HG02623 (cell line): ENCODE measurements around the gene DESI2.
"Not testable (repeated sequence)": the region's sequence is repeated elsewhere in the genome, so short reads cannot be mapped to it uniquely, and the experiment has no call there.

Source experiments
- ATAC-seq: cut with Tn5 transposase; IDR thresholded peaks from one replicate; pipeline ENCODE4 v1.9.1; 2021; ENCODE audit warnings: moderate library complexity; ENCODE audit not compliant: unreplicated experiment

DESI2 gene

DNA sequence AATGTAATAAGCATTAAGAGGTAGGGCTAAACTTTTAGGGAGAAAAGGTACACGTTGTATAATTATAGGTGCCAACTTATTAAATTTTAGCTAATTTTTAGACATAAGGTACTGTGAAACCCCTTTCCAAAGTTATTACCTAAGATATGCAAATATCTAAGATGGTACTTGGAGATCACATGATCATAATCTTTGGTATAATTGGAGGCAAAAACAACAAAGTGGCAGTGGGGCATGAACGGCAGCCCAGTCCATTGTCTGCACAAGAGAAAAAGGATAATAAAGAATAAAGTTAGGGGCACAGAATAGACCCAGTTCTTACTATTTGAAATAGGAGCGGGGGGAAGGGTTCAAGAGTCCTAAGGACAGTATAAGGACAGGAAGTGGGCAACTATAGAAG is 51.2 kb downstream of the DESI2 start:
- ATAC-seq = no peak

DNA sequence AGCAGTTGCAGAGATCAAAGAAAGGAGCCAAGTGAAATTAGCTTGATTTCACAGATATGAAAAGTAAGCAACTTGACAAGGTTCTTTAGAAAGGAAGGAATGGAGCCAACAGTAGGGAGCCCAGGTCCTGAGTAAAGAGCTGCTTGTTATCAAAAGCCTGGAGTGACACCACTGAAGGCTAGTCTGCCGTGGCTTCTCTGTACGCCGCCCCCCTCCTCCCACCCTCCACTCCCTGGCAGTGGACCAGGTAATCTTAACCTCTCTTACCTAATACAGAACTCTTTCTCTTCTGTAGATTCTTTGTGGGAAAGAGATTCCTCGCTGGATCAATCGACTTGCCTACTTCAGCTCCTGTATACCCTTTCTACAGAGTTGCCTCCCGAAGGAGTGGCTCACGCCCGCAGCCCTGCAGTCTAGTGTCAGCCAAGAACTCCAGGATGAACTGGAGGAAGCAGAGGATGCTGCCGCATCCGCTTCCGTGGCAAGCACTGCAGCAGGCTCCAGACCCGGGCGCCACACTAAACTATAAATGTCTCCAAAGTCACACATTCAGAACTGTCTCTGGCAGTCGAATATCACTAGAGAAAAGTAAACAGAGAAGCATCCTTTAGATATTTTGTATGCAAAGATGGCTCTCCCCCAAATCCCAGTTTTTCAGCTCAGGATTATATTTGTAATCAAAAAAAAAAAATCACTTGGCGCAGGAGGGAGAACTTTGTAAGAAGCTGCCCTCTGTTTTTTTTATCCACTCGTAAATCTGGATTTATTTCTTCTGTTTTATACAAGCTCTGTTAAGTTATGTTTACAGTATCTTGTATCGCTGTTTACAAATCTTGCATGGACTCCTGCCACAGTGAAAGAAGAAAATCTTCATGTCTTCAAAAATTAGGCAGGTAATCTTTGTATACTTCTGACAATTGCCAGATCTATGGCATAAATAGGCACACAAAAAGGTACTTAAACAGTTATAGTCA is 52.6 kb downstream of the DESI2 start:
- no peak for ATAC-seq

DNA sequence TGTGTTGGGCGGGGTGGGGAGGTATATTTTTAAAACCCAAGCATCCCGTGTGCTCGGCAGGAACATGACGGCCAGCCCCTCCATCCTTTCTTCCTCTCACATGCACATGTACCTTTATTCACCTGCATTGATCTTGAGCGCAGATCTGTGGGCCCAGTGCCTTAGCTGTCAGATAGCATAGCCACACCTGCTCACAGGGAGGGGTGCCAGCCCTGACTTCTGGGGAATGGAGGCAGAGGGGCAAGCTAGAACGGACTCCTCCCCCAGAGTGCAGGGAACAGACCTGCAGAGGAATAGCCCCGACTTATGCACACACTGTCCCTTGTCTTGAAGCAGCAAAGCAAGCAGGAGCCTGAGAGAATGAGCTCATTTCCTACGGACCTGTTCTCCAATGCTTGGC is 56.1 kb downstream of the DESI2 start:
- ATAC-seq = no peak

DNA sequence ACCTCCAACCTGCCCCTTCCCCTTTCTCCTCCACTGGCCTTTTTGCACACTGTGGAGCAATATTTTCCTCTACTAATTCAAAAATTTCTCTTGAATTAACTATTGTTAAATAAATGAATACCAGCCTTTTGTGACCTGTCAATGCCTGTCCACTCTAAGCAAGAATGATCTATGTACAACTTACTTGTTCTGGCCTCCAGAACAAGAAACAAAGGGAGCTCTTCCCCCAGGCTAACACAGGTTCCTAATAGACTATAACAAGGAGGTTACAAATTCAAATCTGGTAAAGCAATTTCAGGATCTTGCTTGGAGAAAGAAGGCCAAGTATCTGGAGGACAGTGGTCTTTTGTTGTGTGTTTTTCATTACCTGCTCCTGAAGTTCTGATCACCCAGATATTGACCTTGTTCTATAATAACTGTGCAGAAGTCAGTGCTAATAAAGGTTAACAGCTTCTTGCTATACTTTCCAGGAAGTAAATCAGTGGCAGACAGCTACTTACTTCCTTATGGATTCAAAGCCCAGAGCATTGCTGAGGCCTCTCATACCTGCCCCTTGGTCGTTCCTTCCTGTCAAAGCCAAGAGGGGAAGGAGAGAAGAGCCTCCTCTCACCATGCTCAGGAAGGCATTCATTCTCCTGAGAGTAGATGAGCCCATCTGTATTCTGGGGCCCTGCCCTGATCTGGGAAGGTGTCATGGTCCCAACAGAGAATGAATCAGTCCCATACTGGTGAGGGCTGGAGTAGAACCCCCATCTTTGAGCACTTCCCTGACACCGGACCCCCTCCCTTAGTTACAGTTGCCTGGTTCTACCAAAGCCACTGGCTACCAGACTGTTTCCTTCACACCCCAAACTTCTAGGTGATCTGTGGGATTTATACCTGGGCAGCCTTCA is 56.8 kb downstream of the DESI2 start:
- ATAC-seq = no peak

DNA sequence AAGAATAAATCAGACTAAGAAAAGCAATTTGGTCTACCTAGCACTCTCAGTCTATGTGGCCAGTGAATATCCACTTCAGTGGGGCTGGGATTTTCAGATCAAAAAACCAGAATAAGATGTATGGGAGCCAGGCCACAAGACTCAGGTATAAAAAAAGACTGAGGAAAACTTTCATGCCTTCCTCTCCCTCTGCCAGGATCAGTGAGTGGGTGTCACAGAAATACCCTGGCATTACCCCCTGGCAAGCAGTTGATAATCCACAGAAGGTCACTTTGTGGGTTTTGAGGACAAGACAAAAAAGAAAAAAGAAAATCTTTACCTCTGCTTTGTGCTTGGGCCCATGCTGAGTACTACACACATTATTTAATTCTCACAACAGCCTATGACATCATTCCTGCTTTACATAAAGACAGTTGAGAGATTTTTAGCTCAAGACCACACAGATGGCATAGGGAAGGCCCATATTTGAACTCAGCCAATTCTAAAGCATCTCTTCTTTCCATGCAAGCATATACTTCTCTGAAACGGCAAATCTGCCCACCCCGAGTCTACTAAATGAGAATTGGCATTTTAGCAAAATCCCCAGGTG is 57.6 kb downstream of the DESI2 start:
- ATAC-seq = no peak

DNA sequence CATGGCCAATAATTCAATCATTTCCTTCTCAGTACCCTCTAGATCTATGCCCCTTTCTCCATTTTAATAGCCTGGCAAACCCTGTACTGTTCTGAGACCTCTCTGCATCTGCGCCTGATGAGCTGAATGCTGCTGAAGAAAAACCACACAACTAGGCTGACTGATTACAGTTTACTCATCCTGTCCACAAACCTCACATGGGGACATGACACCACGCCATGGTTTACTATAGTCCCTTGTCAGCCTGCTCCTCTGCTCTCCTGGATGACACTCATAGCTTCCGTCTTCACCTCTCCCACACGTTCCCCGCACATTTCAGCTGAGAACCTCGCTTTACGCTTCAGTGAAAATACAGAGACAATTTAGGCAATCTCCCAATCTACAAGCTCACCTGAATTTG is 59.7 kb downstream of the DESI2 start:
- no peak for ATAC-seq

DNA sequence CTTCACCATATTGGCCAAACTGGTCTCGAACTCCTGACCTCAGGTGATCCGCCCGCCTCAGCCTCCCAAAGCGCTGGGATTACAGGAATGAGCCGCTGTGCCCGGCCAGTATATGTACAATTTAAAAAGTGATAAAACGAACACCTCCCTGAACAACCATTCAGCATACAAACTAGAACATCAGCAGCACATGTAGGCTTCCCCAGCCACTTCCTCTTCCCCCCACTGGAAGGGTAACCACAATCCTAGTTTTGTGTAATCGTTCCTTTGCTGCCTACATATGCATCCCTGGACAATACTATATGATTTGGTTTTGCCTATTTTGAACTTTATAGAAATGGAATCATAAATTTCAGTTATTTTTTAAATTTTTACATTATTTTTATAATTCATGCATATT is 60.4 kb downstream of the DESI2 start:
- ATAC-seq = no peak

DNA sequence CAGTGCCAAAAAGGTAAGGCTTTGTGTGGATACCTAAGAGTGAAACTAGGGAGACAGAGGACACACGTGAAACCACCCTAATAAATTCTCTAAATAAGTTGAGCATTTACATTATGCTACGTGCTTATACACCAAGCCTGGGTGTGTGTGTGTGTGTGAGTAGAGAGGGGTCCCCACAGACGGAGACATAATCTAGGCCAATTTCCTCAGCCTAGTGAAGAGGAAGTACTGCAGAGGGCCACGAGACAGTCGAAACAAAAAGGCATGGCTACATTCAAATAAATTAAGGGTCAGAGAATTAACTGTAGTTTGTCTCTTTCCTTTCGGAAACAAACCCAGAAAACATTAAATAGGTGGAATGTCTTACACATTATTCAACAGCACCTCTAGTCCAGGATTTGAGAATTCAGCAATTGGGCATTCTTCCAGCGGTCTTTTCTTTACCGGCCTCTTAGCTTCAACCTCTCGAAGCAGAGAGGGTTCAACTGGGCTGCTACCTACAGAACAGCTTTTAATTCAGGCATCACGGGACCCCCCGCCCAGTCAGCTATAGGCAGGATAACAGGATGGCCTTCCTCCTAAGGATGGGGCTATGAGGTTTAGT is 75.0 kb downstream of the DESI2 start:
- ATAC-seq = no peak

DNA sequence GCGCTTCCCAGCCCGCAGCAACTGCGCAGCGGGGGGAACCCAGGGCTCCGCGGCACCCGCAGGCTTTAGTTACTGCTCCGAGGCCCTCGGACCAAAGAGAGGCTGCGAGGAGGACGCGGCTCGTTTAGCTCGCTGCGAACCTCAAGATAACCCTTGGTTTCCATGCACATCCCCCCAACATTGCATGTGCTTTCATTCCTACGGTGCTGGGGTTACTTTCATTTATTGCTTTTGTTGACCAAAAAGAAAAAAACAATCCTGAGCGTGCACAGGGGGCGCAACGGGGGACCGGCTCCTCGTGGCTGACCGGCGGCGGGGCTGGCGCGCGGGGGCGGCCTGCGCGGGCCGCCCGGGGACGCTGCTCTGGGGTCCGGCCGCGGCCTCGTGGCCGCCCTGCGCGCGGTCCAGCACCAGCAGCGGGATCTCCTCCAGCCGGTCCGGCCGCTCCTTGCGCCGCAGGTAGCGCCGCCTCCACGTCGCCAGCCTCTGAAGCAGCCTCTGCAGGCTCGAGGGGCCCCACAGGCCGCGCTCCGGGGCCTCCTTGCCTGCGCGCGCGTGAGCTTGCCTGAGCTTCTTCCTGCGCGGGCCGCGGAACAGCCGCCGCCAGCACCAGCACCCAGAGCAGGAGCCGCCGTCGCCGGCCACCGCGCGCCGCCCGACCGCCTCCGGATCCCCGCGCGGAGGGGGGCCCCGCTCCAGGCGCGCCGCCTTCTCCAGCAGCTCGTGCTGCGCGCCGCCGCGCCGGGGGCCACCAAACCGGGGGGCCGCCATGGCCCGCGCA is 77.4 kb downstream of the DESI2 start:
- no peak for ATAC-seq

DNA sequence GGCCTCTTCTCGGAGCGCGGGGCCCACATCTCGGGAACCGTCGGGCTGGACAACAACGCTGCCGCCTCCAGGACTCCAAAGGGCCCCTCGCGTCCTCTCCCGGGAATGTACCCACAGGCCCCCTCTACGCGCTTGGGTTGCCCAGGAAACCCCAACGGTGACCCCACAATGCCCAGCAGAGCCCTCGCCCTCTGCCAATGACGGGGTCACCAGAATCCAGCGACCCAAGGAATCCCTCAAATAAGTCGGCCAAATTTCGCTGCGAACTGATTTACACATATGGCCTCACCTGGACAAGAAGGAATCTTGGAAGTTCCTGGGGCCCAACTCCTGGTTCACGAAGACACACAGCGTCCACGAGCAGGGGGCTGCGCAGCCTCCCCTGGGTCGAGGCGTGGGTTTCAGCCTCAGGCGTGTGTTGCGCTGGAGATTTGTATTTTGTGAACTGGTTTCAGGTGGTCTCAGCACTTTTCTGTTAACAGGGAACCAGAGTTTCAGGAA is 78.1 kb downstream of the DESI2 start:
- no peak for ATAC-seq

DNA sequence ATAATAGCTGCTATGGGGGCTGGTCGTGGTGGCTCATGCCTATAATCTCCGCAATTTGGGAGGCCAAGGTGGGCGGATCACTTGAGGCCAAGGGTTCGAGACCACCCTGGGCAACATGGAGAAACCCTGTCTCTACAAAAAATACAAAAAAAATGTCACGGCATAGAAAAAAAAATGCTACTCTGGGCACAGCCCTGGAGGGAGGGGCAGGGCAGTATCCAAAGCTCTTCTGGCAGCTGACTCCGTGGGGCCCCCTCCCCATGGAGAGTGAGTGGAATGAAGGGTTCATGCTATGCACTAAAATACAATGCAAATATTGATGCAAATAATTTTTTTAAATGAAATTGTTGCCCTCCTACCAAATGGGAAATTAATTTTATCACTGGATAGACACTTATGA is 78.7 kb downstream of the DESI2 start:
- no peak for ATAC-seq

DNA sequence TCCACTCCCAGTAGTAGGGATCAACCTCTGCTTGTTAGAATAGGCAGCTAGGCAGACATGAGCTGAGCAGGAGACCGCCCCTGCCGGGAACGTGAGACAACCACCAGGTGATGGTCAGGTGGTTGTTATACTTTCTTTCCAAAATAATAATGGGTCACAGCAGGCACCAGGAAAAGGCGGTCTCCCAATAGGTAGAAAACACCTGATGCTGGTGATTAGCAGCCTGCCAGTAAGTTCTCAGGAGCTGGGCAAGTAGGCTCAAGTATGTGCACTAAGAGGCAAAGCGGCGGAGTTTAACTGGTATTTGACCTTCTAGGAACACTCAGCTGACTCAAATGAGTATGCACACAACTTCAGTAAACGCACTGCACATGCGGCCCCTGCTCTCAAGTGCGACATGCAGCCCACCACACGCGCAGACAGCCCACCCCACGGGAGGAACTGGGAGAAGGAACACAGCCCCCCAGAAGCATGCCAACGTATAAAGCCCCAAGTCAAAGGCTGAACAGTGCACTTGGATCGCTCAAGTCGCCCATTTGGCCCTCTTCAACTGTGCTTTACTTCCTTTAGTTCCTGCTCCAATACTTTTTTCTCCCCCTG is 80.0 kb downstream of the DESI2 start:
- no peak for ATAC-seq

DNA sequence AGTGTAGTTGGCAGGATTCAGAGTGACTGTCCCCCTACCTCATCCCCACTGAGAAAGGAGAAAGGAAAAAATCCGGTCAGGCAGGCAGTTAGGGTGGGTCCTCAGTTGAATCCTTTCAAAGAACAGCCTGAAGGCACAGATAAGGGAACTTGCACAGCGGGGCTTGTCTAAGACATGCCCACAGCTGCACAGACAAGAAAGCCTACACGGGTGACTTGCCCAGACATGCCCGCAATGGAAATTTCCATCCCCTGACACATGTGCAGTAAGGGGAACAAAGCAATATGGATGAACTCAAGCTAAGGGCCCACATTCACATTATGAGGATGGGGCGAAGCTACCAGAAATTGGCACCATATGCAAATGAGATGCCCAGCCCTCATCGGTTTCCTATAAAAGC is 82.5 kb downstream of the DESI2 start:
- ATAC-seq = no peak

DNA sequence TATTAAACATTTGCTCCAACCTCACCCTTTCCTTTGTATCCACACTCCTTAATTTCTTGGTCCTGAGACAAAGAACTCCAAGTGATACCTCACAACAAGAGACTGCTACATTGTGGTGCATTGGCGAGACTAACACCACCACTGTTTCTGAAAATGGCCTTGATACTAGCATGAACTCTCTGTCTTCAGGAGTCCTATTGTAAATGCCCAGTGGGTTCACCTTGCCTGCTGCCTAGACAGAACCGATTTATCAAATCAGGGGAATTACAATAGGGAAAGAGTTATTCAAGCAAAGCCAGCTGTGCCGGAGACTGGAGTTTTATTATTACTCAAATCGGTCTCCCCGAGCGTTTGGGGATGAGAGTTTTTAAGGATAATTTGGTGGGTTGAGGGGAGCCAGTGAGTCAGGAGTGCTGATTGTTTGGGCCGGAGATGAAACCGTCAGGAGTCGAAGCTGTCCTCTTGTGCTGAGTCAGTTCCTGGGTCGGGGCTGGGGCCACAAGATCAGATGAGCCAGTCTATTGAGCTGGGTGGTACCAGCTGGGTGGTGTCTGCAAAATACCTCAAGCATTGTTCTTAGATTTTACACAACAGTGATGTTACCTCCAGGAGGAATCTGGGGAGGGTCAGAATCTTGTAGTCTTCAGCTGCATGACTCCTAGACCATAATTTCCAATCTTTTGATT is 83.1 kb downstream of the DESI2 start:
- no peak for ATAC-seq

DNA sequence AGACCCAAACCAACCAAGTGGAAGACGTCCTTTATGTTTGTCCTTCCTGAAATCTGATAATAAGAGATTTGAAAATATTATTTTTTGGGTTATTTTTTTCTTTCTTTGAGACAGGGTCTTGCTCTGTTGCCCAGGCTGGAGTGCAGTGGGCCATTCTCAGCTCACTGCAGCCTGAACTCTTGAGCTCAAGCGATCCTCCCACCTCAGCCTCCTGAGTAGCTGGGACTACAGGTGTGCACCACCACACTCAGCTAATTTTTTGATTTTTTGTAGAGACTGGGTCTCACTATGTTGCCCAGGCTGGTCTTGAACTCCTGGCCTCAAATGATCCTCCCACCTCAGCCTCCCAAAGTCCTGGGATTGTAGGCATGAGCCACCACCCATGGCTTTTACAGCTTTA is 86.2 kb downstream of the DESI2 start:
- not testable (repeated sequence) for ATAC-seq

DNA sequence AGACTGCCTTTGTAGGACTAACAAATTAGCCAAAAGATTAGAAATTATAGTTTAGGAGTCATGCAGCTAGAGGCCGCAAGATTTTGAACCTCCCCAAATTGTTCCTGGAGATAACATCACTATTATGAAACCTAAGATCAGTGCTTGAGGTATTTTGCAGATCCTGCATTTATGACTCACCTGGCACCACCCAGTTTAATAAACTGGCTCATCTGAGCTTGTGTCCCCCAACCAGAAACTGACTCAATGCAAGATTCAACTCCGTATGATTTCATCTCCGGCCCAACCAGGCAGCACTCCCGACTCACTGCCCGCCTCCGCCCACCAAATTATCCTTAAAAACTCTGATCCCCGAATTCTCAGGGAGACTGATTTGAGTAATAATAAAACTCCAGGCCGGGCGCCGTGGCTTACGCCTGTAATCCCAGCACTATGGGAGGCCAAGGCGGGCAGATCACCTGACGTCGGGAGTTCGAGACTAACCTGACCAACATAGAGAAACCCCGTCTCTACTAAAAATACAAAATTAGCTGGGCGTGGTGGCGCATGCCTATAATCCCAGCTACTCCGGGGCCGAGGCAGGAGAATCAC is 87.2 kb downstream of the DESI2 start:
- not testable (repeated sequence) for ATAC-seq

DNA sequence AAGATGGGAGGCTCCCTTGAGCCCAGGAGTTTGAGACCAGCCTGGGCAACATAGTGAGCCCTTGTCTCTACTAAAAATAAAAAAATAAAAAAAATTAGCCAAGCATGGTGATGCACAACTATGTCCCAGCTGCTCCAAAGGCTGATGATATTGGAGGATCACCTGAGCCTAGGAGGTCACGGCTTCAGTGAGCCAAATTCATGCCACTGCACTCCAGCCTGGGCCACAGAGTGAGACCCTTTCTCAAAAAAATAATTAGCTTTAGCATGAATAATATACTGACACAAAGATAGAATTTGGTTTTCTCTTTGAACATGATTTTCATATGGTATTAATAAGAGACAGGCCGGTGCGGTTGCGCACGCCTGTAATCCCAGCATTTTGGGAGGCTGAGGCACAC is 88.8 kb downstream of the DESI2 start:
- ATAC-seq = no peak

DNA sequence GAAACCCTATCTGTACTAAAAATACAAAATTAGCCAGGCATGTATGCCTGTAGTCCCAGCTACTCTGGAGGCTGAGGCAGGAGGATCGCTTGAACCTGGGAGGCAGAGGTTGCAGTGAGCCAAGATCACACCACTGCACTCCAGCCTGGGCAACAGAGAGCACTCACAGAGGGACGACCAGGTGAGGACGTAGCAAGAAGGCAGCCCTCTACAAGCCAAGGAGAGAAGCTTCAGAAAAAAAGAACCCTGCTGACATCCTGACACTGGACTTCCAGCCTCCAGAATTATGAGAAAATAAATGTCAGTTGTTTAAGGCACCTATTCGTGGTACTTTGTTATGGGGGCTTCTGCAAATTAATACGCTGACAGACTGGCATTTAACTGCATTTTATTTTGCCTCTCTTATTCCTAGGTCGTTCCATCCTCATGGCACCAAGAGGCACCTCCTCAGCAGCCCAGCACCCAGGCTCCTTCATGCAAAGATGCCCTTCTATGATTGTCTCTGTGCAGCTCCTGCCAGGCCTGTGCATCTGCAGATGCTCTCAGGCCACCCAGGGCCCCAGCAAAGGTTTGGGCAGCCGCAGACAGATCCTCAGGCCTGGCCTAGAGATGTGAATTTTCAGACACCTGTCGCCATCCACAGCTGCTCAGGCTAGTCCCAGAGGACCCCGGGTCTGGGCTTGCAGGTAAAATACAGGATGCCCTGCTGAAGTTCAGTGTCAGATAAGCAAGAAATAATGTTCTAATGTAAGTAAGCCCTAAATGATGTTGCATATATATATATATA is 96.5 kb downstream of the DESI2 start:
- no peak for ATAC-seq
